ENCODE results near the gene CST6. TPM values are rescaled to one million over a fixed set of nuclear protein-coding genes. Genes with fewer than 3 reads are reported as not detected.
"Not testable (repeated sequence)": the region's sequence is repeated elsewhere in the genome, so short reads cannot be mapped to it uniquely, and the experiment has no call there.

Gene CST6
- total RNA-seq, 1 donor from 2014 or later: not detected

GRCh38 chr11:66008468-66009101 lies 3.2 kb upstream of the CST6 start:
- Mint-ChIP-seq H3K9me3 (ENCODE audit: low read depth) (no peaks in the 10 kb centered on the region), H3K4me3 (ENCODE audit: low read depth) (no peak overlapping the region), H3K36me3 (ENCODE audit: insufficient read depth) (peaks cover 1% of the 10 kb centered on the region), H3K27me3 (peaks cover 21% of the 10 kb centered on the region), H3K27ac (no peak overlapping the region), H3K4me1 (ENCODE audit: low read depth) (peaks cover under 1% of the 10 kb centered on the region)
- no peak for TF ChIP-seq CTCF (IDR thresholded peaks at IDR 0.05; ENCODE audit: unreplicated experiment)
- DNase-seq (ENCODE audit: low spot score, unreplicated experiment): no peak

GRCh38 chr11:66010036-66010435 lies 1.8 kb upstream of the CST6 start:
- not testable (repeated sequence) for H3K4me3 Mint-ChIP-seq (ENCODE audit: low read depth); H3K27ac Mint-ChIP-seq; DNase-seq (ENCODE audit: low spot score, unreplicated experiment); H3K4me1 Mint-ChIP-seq (ENCODE audit: low read depth); H3K36me3 Mint-ChIP-seq (ENCODE audit: insufficient read depth); H3K9me3 Mint-ChIP-seq (ENCODE audit: low read depth)
- peaks cover 21% of the 10 kb centered on the region for H3K27me3 Mint-ChIP-seq

DNA sequence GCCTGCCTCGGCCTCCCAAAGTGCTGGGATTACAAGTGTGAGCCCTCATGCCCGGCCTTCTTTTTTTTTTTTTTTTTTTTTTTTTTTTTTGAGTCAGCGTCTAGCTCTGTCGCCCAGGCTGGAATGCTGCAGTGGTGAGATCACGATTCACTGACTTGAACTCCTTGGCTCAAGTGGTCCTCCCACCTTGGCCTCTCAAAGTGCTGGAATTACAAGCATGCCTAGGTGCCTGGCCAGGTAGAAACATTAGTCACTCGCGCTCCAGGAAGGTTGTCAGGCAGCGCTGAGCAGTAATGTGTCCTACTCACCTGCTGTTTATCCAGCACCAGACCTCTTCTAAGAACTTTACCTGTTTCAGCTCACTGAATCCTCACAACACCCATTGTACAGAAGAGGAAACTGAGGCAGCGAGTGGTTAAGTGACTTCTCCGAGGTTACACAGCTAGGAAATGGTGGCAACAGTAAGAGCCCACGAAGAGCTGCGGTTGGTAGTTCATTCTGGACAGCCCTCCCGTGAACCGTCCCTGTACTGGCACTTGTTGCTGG lies 496 bp upstream of the CST6 start:
- H3K9me3 Mint-ChIP-seq (ENCODE audit: low read depth): no peaks in the 10 kb centered on the region
- DNase-seq (ENCODE audit: low spot score, unreplicated experiment): no peak
- no peaks in the 10 kb centered on the region for H3K36me3 Mint-ChIP-seq (ENCODE audit: insufficient read depth)
- H3K4me1 Mint-ChIP-seq (ENCODE audit: low read depth): no peaks in the 10 kb centered on the region
- no peak overlapping the region for H3K4me3 Mint-ChIP-seq (ENCODE audit: low read depth)
- no peak overlapping the region for H3K27ac Mint-ChIP-seq
- peaks cover 21% of the 10 kb centered on the region for H3K27me3 Mint-ChIP-seq
- no peak for TF ChIP-seq CTCF (IDR thresholded peaks at IDR 0.05; ENCODE audit: unreplicated experiment)

- DNase-seq (ENCODE audit: low spot score, unreplicated experiment): no peak
- Mint-ChIP-seq H3K4me1 (ENCODE audit: low read depth) (no peaks in the 10 kb centered on the region), H3K4me3 (ENCODE audit: low read depth) (no peak overlapping the region), H3K27ac (no peak overlapping the region), H3K9me3 (ENCODE audit: low read depth) (no peaks in the 10 kb centered on the region), H3K36me3 (ENCODE audit: insufficient read depth) (no peaks in the 10 kb centered on the region), H3K27me3 (peaks cover 21% of the 10 kb centered on the region)
- no peak for TF ChIP-seq CTCF (IDR thresholded peaks at IDR 0.05; ENCODE audit: unreplicated experiment)
Measured at GRCh38 chr11:66012371-66012945, 650 bp downstream of the CST6 start.

- H3K27ac Mint-ChIP-seq: no peak overlapping the region
- no peaks in the 10 kb centered on the region for H3K4me1 Mint-ChIP-seq (ENCODE audit: low read depth)
- DNase-seq (ENCODE audit: low spot score, unreplicated experiment): no peak
- no peaks in the 10 kb centered on the region for H3K9me3 Mint-ChIP-seq (ENCODE audit: low read depth)
- no peaks in the 10 kb centered on the region for H3K36me3 Mint-ChIP-seq (ENCODE audit: insufficient read depth)
- H3K4me3 Mint-ChIP-seq (ENCODE audit: low read depth): no peak overlapping the region
- TF ChIP-seq CTCF (IDR thresholded peaks at IDR 0.05; ENCODE audit: unreplicated experiment): no peak
- peaks cover 18% of the 10 kb centered on the region for H3K27me3 Mint-ChIP-seq
Measured at GRCh38 chr11:66012946-66013761, 1.3 kb downstream of the CST6 start.
